WTC11 (cell line): ENCODE data around the gene RSBN1L. TPM values are rescaled to one million over a fixed set of nuclear protein-coding genes. Genes with fewer than 3 reads are reported as not detected.

Experiments used
- ATAC-seq: fragments of 200-7000 bp; cut with Tn5 transposase; 2 replicates; pipeline ENCODE4 v1.10.0; 2021; ENCODE audit warnings: mild to moderate bottlenecking, moderate library complexity
- CTCF ChIA-PET: fragments of 300-600 bp; sonication (Branson Sonifier 250); formaldehyde crosslinking; loops from one replicate; lab custom pipeline; 2021; ENCODE audit warnings: antibody characterized with exemption; lab: Charles Lee
- POLR2A ChIA-PET: fragments of 350-600 bp; sonication (Branson Sonifier 250); formaldehyde crosslinking; loops from one replicate; lab custom pipeline; 2021; ENCODE audit warnings: antibody characterized with exemption; lab: Charles Lee
- DNase-seq: peaks from one replicate; pipeline ENCODE4 v3.0.0; 2021; ENCODE audit warnings: low spot score
- H3K27ac Mint-ChIP-seq: 2 replicates; pipeline ENCODE4 v1.8.0; 2021; ENCODE audit warnings: mixed read lengths
- H3K27me3 Mint-ChIP-seq: 2 replicates; pipeline ENCODE4 v1.8.0; 2021; ENCODE audit warnings: low read depth, mild to moderate bottlenecking, moderate library complexity, mixed read lengths
- H3K36me3 Mint-ChIP-seq: 2 replicates; pipeline ENCODE4 v1.8.0; 2021; ENCODE audit warnings: mixed read lengths
- H3K4me1 Mint-ChIP-seq: 2 replicates; pipeline ENCODE4 v1.8.0; 2022; ENCODE audit warnings: mixed read lengths
- H3K4me3 Mint-ChIP-seq: 2 replicates; pipeline ENCODE4 v1.8.0; 2021; ENCODE audit warnings: mild to moderate bottlenecking, moderate library complexity, mixed read lengths
- H3K9me3 Mint-ChIP-seq: 2 replicates; pipeline ENCODE4 v1.8.0; 2021; ENCODE audit warnings: mixed read lengths
- CBFB ChIP-seq: sonication (generic); formaldehyde crosslinking; IDR thresholded peaks from 2 replicates; pipeline ENCODE4 v1.8.1; 2022; ENCODE audit warnings: mild to moderate bottlenecking, low read depth, missing genetic modification reagents
- FOXK1 ChIP-seq: sonication (generic); formaldehyde crosslinking; IDR thresholded peaks from 2 replicates; pipeline ENCODE4 v1.8.0; 2022; ENCODE audit warnings: mild to moderate bottlenecking, moderate library complexity, missing genetic modification reagents
- MXD4 ChIP-seq: fragments of 250-450 bp; sonication (Bioruptor Pico); IDR thresholded peaks from 2 replicates; pipeline ENCODE4 v1.8.0; 2021; ENCODE audit warnings: mild to moderate bottlenecking, moderate library complexity, borderline replicate concordance
- NR1H2 ChIP-seq: sonication (generic); formaldehyde crosslinking; IDR thresholded peaks from 2 replicates; pipeline ENCODE4 v1.9.0; 2021; ENCODE audit warnings: mild to moderate bottlenecking, moderate library complexity, missing genetic modification reagents
- OVOL2 ChIP-seq: fragments of 250-450 bp; sonication (Bioruptor Pico); IDR thresholded peaks from 2 replicates; pipeline ENCODE4 v1.9.0; 2021; ENCODE audit warnings: mild to moderate bottlenecking, borderline replicate concordance
- SMAD3 ChIP-seq: sonication (generic); formaldehyde crosslinking; IDR thresholded peaks from 2 replicates; pipeline ENCODE4 v1.8.0; 2022; ENCODE audit warnings: missing genetic modification reagents, mild to moderate bottlenecking, borderline replicate concordance
- SOX15 ChIP-seq: fragments of 250-450 bp; sonication (Bioruptor Pico); IDR thresholded peaks from 2 replicates; pipeline ENCODE4 v1.9.0; 2021; ENCODE audit warnings: mild to moderate bottlenecking
- ZBTB21 ChIP-seq: sonication (generic); formaldehyde crosslinking; IDR thresholded peaks from 2 replicates; pipeline ENCODE4 v1.8.1; 2023; ENCODE audit warnings: mild to moderate bottlenecking, missing genetic modification reagents, borderline replicate concordance
- total RNA-seq: library from RNA; stranded (reverse); gene quantifications from 3 replicates; pipeline ENCODE4 v1.2.3, GENCODE V29; 2021
- TF ChIP-seq, protein P1 (sequence below): sonication (generic); formaldehyde crosslinking; IDR thresholded peaks from 2 replicates; pipeline ENCODE4 v1.8.0; 2022; ENCODE audit warnings: mild to moderate bottlenecking, missing genetic modification reagents
- TF ChIP-seq, protein P2 (sequence below): fragments of 250-450 bp; sonication (Bioruptor Pico); IDR thresholded peaks from 2 replicates; pipeline ENCODE4 v1.9.0; 2021; ENCODE audit warnings: mild to moderate bottlenecking
- TF ChIP-seq, protein P3 (sequence below): sonication (generic); formaldehyde crosslinking; IDR thresholded peaks from 2 replicates; pipeline ENCODE4 v1.8.0; 2023; ENCODE audit warnings: missing genetic modification reagents, mild to moderate bottlenecking, borderline replicate concordance
- TF ChIP-seq, protein P4 (sequence below): sonication (generic); formaldehyde crosslinking; IDR thresholded peaks from 2 replicates; pipeline ENCODE4 v1.8.1; 2023; ENCODE audit warnings: mild to moderate bottlenecking, missing genetic modification reagents, moderate library complexity
- TF ChIP-seq, protein P5 (sequence below): sonication (generic); formaldehyde crosslinking; conservative IDR thresholded peaks from 2 replicates; pipeline ENCODE4 v1.8.1; 2022; ENCODE audit warnings: mild to moderate bottlenecking, missing genetic modification reagents
- TF ChIP-seq, protein P6 (sequence below): fragments of 250-450 bp; sonication (Bioruptor Pico); IDR thresholded peaks from 2 replicates; pipeline ENCODE4 v2.1.2; 2022; ENCODE audit warnings: mild to moderate bottlenecking, moderate library complexity

The RSBN1L gene
- total RNA-seq, 1 experiment from 2014 or later = 16.8 TPM

DNA sequence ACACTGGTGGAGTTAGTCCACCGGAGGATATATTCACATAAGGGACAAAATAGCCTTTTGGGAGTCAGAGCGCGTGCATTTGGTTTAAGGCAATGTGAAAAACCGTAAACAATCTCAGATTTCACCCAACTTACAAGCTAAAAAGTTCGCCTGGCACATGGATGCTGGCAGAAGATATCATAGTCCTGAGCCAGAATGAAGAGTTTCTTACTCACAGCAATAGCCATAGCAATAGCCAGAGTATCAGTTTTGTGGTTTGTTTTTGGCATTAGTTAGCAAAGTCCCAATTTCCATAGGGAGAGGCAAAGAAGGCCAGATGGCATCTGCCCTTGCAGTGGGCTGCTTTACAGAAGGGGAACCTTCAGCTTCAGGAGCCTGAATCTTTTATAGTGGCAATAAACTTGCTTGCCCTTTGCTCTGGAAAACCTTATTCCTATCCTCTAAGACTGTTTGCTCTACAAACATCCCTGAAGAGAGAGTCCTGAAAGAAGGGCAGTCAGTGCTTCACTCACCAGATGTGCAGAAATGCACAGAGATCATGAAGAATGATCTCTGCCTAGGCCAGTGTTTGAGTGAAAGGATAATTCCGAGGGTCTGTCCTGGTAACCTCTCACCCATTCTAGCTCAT lies 28.7 kb upstream of the RSBN1L start (continued):
- TF ChIP-seq NR1H2 (CRISPR knock-in tag) (no peak), OVOL2 (CRISPR knock-in tag) (no peak), CBFB (no peak)
- TF ChIP-seq, protein P1, sequence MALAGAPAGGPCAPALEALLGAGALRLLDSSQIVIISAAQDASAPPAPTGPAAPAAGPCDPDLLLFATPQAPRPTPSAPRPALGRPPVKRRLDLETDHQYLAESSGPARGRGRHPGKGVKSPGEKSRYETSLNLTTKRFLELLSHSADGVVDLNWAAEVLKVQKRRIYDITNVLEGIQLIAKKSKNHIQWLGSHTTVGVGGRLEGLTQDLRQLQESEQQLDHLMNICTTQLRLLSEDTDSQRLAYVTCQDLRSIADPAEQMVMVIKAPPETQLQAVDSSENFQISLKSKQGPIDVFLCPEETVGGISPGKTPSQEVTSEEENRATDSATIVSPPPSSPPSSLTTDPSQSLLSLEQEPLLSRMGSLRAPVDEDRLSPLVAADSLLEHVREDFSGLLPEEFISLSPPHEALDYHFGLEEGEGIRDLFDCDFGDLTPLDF = no peak

DNA sequence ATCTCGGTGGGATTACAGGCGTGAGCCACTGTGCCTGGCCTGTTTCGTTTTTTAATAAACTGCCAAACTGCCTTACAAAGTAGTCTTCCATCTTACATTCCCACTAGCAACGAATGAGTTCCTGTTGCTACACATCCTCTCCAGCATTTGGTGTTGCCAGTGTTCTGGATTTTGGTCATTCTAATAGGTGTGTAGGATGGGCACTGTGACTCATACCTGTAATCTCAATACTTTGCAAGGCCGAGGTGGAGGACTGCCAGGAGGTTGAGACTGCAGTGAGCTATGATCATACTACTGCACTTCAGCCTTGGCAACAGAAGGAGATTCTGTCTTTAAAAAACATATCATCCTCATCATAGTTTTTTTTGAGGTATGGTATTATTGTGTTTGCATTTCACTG lies 21.4 kb upstream of the RSBN1L start:
- no peaks in the 10 kb centered on the region for H3K36me3 Mint-ChIP-seq
- ATAC-seq (no peak), DNase-seq (no peak)
- ChIA-PET CTCF (interaction anchor here (0.8 kb wide), 1 partner anchor 26 kb away, joined by 4 read pairs; no protein-coding TSS in a partner anchor), POLR2A (no interaction called here)
- no peaks in the 10 kb centered on the region for H3K9me3 Mint-ChIP-seq
- H3K4me1 Mint-ChIP-seq = no peaks in the 10 kb centered on the region
- no peaks in the 10 kb centered on the region for H3K27me3 Mint-ChIP-seq
- TF ChIP-seq, protein P2, sequence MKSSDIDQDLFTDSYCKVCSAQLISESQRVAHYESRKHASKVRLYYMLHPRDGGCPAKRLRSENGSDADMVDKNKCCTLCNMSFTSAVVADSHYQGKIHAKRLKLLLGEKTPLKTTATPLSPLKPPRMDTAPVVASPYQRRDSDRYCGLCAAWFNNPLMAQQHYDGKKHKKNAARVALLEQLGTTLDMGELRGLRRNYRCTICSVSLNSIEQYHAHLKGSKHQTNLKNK = no peak
- TF ChIP-seq FOXK1 (no peak), SMAD3 (CRISPR knock-in tag) (no peak)
- TF ChIP-seq, protein P3, sequence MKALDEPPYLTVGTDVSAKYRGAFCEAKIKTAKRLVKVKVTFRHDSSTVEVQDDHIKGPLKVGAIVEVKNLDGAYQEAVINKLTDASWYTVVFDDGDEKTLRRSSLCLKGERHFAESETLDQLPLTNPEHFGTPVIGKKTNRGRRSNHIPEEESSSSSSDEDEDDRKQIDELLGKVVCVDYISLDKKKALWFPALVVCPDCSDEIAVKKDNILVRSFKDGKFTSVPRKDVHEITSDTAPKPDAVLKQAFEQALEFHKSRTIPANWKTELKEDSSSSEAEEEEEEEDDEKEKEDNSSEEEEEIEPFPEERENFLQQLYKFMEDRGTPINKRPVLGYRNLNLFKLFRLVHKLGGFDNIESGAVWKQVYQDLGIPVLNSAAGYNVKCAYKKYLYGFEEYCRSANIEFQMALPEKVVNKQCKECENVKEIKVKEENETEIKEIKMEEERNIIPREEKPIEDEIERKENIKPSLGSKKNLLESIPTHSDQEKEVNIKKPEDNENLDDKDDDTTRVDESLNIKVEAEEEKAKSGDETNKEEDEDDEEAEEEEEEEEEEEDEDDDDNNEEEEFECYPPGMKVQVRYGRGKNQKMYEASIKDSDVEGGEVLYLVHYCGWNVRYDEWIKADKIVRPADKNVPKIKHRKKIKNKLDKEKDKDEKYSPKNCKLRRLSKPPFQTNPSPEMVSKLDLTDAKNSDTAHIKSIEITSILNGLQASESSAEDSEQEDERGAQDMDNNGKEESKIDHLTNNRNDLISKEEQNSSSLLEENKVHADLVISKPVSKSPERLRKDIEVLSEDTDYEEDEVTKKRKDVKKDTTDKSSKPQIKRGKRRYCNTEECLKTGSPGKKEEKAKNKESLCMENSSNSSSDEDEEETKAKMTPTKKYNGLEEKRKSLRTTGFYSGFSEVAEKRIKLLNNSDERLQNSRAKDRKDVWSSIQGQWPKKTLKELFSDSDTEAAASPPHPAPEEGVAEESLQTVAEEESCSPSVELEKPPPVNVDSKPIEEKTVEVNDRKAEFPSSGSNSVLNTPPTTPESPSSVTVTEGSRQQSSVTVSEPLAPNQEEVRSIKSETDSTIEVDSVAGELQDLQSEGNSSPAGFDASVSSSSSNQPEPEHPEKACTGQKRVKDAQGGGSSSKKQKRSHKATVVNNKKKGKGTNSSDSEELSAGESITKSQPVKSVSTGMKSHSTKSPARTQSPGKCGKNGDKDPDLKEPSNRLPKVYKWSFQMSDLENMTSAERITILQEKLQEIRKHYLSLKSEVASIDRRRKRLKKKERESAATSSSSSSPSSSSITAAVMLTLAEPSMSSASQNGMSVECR = no peak
- no peak overlapping the region for H3K4me3 Mint-ChIP-seq
- peak overlapping the region; percentile 54 for H3K27ac Mint-ChIP-seq

DNA sequence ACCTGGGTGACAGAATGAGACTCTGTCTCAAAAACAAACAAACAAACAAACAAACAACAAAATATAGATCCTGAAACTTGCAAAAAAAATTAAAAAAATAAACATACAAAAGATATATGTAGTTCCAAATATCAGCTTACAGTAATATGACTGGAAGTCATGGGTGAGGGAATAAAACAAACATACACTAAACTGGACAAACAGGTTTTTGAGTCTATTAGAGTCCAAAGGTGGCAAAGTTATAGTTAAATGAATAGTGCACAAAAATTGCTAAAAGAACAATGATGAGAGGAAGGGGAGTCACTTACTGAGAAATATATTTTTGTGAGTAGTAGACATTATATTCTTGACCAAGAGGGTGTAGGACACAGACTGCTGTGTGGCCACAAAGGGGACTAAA lies 16.7 kb upstream of the RSBN1L start:
- H3K4me3 Mint-ChIP-seq = no peak overlapping the region
- TF ChIP-seq MXD4 (CRISPR knock-in tag) = no peak
- TF ChIP-seq, protein P4, sequence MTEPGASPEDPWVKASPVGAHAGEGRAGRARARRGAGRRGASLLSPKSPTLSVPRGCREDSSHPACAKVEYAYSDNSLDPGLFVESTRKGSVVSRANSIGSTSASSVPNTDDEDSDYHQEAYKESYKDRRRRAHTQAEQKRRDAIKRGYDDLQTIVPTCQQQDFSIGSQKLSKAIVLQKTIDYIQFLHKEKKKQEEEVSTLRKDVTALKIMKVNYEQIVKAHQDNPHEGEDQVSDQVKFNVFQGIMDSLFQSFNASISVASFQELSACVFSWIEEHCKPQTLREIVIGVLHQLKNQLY (CRISPR knock-in tag) = no peak
- TF ChIP-seq SOX15 (CRISPR knock-in tag) = no peak
- TF ChIP-seq, protein P5, sequence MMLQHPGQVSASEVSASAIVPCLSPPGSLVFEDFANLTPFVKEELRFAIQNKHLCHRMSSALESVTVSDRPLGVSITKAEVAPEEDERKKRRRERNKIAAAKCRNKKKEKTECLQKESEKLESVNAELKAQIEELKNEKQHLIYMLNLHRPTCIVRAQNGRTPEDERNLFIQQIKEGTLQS = no peak
- TF ChIP-seq, protein P6, sequence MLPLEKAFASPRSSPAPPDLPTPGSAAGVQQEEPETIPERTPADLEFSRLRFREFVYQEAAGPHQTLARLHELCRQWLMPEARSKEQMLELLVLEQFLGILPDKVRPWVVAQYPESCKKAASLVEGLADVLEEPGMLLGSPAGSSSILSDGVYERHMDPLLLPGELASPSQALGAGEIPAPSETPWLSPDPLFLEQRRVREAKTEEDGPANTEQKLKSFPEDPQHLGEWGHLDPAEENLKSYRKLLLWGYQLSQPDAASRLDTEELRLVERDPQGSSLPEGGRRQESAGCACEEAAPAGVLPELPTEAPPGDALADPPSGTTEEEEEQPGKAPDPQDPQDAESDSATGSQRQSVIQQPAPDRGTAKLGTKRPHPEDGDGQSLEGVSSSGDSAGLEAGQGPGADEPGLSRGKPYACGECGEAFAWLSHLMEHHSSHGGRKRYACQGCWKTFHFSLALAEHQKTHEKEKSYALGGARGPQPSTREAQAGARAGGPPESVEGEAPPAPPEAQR (CRISPR knock-in tag) = no peak
- TF ChIP-seq ZBTB21 (CRISPR knock-in tag) = no peak
- no peak for TF ChIP-seq FOXK1
- CTCF ChIA-PET = interaction anchor here (1.4 kb wide), 1 partner anchor 24 kb away, joined by 4 read pairs; no protein-coding TSS in a partner anchor
- no peaks in the 10 kb centered on the region for H3K9me3 Mint-ChIP-seq
- no peak overlapping the region; the same call in 1 of the 2 replicates for H3K27ac Mint-ChIP-seq
- ATAC-seq (no peak), DNase-seq (no peak)
- no peaks in the 10 kb centered on the region for H3K27me3 Mint-ChIP-seq
- H3K4me1 Mint-ChIP-seq = peaks cover 9% of the 10 kb centered on the region
- POLR2A ChIA-PET = no interaction called here
- peaks cover 19% of the 10 kb centered on the region for H3K36me3 Mint-ChIP-seq
